K562 (cell line): ENCODE data around the gene PRND.

Source experiments
- CEBPB ChIP-seq: fragments of 450-650 bp; IDR thresholded peaks from 2 replicates; pipeline ENCODE4 v1.6.1; 2016; ENCODE audit warnings: missing genetic modification characterization, missing compliant biosample characterization
- EP300 ChIP-seq: IDR thresholded peaks from 2 replicates; pipeline ENCODE4 v1.6.1; 2012; ENCODE audit warnings: low read length, improper control_type of control experiment
- EZH2 ChIP-seq: IDR thresholded peaks from 2 replicates; pipeline ENCODE4 v1.6.1; 2012; ENCODE audit warnings: low read depth, mild to moderate bottlenecking, inconsistent platforms, low read length, borderline replicate concordance
- FOS ChIP-seq: IDR thresholded peaks from 3 replicates; pipeline ENCODE4 v1.6.1; 2011; ENCODE audit not compliant: insufficient read length; ENCODE audit errors: extremely low read depth
- KAT7 ChIP-seq: sonication (generic); formaldehyde crosslinking; IDR thresholded peaks from 2 replicates; pipeline ENCODE4 v1.8.0; 2022; ENCODE audit warnings: missing genetic modification reagents, mild to moderate bottlenecking, borderline replicate concordance
- POLR2A ChIP-seq: fragments of 450-650 bp; conservative IDR thresholded peaks from 2 replicates; pipeline ENCODE4 v1.6.1; 2016
- POLR2AphosphoS5 ChIP-seq: IDR thresholded peaks from 2 replicates; pipeline ENCODE4 v1.6.1; 2011; ENCODE audit warnings: mild to moderate bottlenecking, low read depth, low read length, moderate library complexity; ENCODE audit not compliant: control insufficient read depth, insufficient read depth
- TFE3 ChIP-seq: fragments of 450-650 bp; formaldehyde crosslinking; IDR thresholded peaks from 2 replicates; pipeline ENCODE4 v1.4.0; 2020; ENCODE audit warnings: mild to moderate bottlenecking, mixed read lengths
- TF ChIP-seq, protein P1 (sequence below): sonication (generic); formaldehyde crosslinking; IDR thresholded peaks from 2 replicates; pipeline ENCODE4 v1.8.0; 2022; ENCODE audit warnings: mild to moderate bottlenecking, missing genetic modification reagents
- TF ChIP-seq, protein P2 (sequence below): sonication (generic); formaldehyde crosslinking; IDR thresholded peaks from 2 replicates; pipeline ENCODE4 v1.8.0; 2022; ENCODE audit warnings: mild to moderate bottlenecking, low read depth, missing genetic modification reagents
- TF ChIP-seq, protein P3 (sequence below), 3 experiments: IDR thresholded peaks in 2 of 3; conservative IDR thresholded peaks in 1 of 3; 2 replicates each; pipeline ENCODE4 v1.5.1; 2011 to 2012; ENCODE audit warnings: low read length in 3 of 3, mild to moderate bottlenecking in 3 of 3, control low read depth in 2 of 3, improper control_type of control experiment in 1 of 3, inconsistent platforms in 1 of 3, low read depth in 1 of 3, mixed read lengths in 1 of 3, moderate library complexity in 1 of 3; ENCODE audit not compliant: insufficient read depth in 2 of 3
- TF ChIP-seq, protein P4 (sequence below): fragments of 450-650 bp; IDR thresholded peaks from 2 replicates; pipeline ENCODE4 v1.6.1; 2016
- TF ChIP-seq, protein P5 (sequence below): sonication (generic); formaldehyde crosslinking; IDR thresholded peaks from 2 replicates; pipeline ENCODE4 v1.9.0; 2022; ENCODE audit warnings: mild to moderate bottlenecking, missing genetic modification reagents

GRCh38 chr20:4772132-4772531, 50.4 kb downstream of the PRND start:
- no peak for TF ChIP-seq EZH2
- no peak for TF ChIP-seq KAT7
- no peak for TF ChIP-seq POLR2AphosphoS5
- TF ChIP-seq, protein P1, sequence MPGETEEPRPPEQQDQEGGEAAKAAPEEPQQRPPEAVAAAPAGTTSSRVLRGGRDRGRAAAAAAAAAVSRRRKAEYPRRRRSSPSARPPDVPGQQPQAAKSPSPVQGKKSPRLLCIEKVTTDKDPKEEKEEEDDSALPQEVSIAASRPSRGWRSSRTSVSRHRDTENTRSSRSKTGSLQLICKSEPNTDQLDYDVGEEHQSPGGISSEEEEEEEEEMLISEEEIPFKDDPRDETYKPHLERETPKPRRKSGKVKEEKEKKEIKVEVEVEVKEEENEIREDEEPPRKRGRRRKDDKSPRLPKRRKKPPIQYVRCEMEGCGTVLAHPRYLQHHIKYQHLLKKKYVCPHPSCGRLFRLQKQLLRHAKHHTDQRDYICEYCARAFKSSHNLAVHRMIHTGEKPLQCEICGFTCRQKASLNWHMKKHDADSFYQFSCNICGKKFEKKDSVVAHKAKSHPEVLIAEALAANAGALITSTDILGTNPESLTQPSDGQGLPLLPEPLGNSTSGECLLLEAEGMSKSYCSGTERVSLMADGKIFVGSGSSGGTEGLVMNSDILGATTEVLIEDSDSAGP (CRISPR knock-in tag): no peak
- no peak for TF ChIP-seq EP300
- no peak for TF ChIP-seq POLR2A
- TF ChIP-seq, protein P2, sequence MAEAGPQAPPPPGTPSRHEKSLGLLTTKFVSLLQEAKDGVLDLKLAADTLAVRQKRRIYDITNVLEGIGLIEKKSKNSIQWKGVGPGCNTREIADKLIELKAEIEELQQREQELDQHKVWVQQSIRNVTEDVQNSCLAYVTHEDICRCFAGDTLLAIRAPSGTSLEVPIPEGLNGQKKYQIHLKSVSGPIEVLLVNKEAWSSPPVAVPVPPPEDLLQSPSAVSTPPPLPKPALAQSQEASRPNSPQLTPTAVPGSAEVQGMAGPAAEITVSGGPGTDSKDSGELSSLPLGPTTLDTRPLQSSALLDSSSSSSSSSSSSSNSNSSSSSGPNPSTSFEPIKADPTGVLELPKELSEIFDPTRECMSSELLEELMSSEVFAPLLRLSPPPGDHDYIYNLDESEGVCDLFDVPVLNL (CRISPR knock-in tag): no peak
- no peak for TF ChIP-seq FOS
- TF ChIP-seq, protein P3, sequence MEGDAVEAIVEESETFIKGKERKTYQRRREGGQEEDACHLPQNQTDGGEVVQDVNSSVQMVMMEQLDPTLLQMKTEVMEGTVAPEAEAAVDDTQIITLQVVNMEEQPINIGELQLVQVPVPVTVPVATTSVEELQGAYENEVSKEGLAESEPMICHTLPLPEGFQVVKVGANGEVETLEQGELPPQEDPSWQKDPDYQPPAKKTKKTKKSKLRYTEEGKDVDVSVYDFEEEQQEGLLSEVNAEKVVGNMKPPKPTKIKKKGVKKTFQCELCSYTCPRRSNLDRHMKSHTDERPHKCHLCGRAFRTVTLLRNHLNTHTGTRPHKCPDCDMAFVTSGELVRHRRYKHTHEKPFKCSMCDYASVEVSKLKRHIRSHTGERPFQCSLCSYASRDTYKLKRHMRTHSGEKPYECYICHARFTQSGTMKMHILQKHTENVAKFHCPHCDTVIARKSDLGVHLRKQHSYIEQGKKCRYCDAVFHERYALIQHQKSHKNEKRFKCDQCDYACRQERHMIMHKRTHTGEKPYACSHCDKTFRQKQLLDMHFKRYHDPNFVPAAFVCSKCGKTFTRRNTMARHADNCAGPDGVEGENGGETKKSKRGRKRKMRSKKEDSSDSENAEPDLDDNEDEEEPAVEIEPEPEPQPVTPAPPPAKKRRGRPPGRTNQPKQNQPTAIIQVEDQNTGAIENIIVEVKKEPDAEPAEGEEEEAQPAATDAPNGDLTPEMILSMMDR (IDR thresholded peaks at IDR 0.05 in 2 of 3, conservative IDR thresholded peaks at IDR 0.05 in 1 of 3; ENCODE audit: insufficient read depth in 2 of 3, low read depth in 1 of 3, low read length in 3 of 3): no peak
- TF ChIP-seq, protein P4, sequence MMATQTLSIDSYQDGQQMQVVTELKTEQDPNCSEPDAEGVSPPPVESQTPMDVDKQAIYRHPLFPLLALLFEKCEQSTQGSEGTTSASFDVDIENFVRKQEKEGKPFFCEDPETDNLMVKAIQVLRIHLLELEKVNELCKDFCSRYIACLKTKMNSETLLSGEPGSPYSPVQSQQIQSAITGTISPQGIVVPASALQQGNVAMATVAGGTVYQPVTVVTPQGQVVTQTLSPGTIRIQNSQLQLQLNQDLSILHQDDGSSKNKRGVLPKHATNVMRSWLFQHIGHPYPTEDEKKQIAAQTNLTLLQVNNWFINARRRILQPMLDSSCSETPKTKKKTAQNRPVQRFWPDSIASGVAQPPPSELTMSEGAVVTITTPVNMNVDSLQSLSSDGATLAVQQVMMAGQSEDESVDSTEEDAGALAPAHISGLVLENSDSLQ: no peak
- no peak for TF ChIP-seq TFE3 (CRISPR knock-in tag)
- TF ChIP-seq CEBPB (tag): no peak
- TF ChIP-seq, protein P5, sequence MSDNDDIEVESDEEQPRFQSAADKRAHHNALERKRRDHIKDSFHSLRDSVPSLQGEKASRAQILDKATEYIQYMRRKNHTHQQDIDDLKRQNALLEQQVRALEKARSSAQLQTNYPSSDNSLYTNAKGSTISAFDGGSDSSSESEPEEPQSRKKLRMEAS (CRISPR knock-in tag): no peak
